Ascending aorta (tissue), 2 donors: ENCODE data around the gene CCDC136. TPM values are rescaled to one million over a fixed set of nuclear protein-coding genes. Genes with fewer than 3 reads are reported as not detected.

Source experiments
- DNase-seq, 2 donors: peaks; one replicate each; pipeline ENCODE4 v3.0.0-alpha.2; 2019; ENCODE audit warnings: low spot score in 2 of 2
- H3K27ac ChIP-seq, 2 donors: fragments of 200-600 bp; sonication (generic); one replicate each; pipeline ENCODE4 v1.5.1; 2016 to 2017; ENCODE audit warnings: mild to moderate bottlenecking in 1 of 2
- H3K27me3 ChIP-seq: fragments of 200-600 bp; sonication (generic); one replicate; pipeline ENCODE4 v1.5.1; 2017
- H3K36me3 ChIP-seq, 2 donors: fragments of 200-600 bp; sonication (generic); one replicate each; pipeline ENCODE4 v1.5.1; 2016
- H3K4me1 ChIP-seq, 2 donors: fragments of 200-600 bp; sonication (generic); one replicate each; pipeline ENCODE4 v1.5.1; 2016 to 2017; ENCODE audit warnings: mild to moderate bottlenecking in 1 of 2
- H3K4me3 ChIP-seq, 2 donors: fragments of 200-600 bp; sonication (generic); one replicate each; pipeline ENCODE4 v1.5.1; 2016 to 2017; ENCODE audit warnings: mild to moderate bottlenecking in 1 of 2
- H3K9me3 ChIP-seq, 2 donors: fragments of 200-600 bp; sonication (generic); one replicate each; pipeline ENCODE4 v1.5.1; 2016
- CTCF ChIP-seq, 3 experiments: fragments of 200-600 bp in 2 of 3; fragments of 450-650 bp in 1 of 3; sonication (generic) in 2 of 3; IDR thresholded peaks; one replicate each; pipeline ENCODE4 v1.5.1; 2016 to 2019; ENCODE audit warnings: antibody characterized with exemption in 3 of 3, mild to moderate bottlenecking in 1 of 3, moderate library complexity in 1 of 3
- intact Hi-C: fragments of 100-400 bp; cut with DNase I; formaldehyde crosslinking; loops from one replicate; pipeline ENCODE4 v1.15.1; 2023
- total RNA-seq: library from RNA; depleted of rRNA; stranded (reverse); fragments of >200 nt; gene quantifications from one replicate; pipeline ENCODE4 v1.1.0, GENCODE V29; 2016

CCDC136 gene
- total RNA-seq, 1 donor from 2014 or later = 0.64 TPM

- H3K4me3 ChIP-seq = no peak overlapping the region
- peak overlapping the region in 1 of 2 donors; percentile 14 for H3K27ac ChIP-seq
- no peaks in the 10 kb centered on the region for H3K27me3 ChIP-seq
- DNase-seq = no peak
- H3K4me1 ChIP-seq = peaks cover 6 to 15% of the 10 kb centered on the region in 2 donors
- intact Hi-C loops = loop anchor here (5.0 kb wide), 2 partner anchors 34 to 74 kb away; partner anchors contain the start of genes CCDC136 and FLNC
- no peaks in the 10 kb centered on the region for H3K9me3 ChIP-seq
- TF ChIP-seq CTCF (IDR thresholded peaks at IDR 0.05) = no peak
- peaks cover 47 to 68% of the 10 kb centered on the region in 2 donors for H3K36me3 ChIP-seq
These were observed 33.2 kb upstream of the CCDC136 start for GRCh38 chr7:128758553-128758952.

- no peak overlapping the region for H3K4me3 ChIP-seq
- no peak for DNase-seq
- TF ChIP-seq CTCF (IDR thresholded peaks at IDR 0.05) = no peak
- no peaks in the 10 kb centered on the region for H3K9me3 ChIP-seq
- H3K27ac ChIP-seq = no peak overlapping the region
- peaks cover 6 to 15% of the 10 kb centered on the region in 2 donors for H3K4me1 ChIP-seq
- H3K27me3 ChIP-seq = no peaks in the 10 kb centered on the region
- intact Hi-C loops = loop anchor here (5.0 kb wide), 2 partner anchors 33 to 73 kb away; partner anchors contain the start of genes CCDC136 and FLNC
- H3K36me3 ChIP-seq = peaks cover 41 to 67% of the 10 kb centered on the region in 2 donors
These were observed 32.5 kb upstream of the CCDC136 start for GRCh38 chr7:128759242-128759641.

- Histone ChIP-seq H3K4me1 (peaks cover 0 to 5% of the 10 kb centered on the region in 2 donors), H3K9me3 (no peaks in the 10 kb centered on the region), H3K27me3 (no peaks in the 10 kb centered on the region), H3K4me3 (no peak overlapping the region), H3K27ac (no peak overlapping the region), H3K36me3 (peaks cover 31 to 82% of the 10 kb centered on the region in 2 donors)
- no peak for TF ChIP-seq CTCF (IDR thresholded peaks at IDR 0.05)
- intact Hi-C loops = no loop called here
- DNase-seq = no peak
These were observed 28.2 kb upstream of the CCDC136 start for GRCh38 chr7:128763541-128763940.

GRCh38 chr7:128767475-128768110, 24.2 kb upstream of the CCDC136 start:
- TF ChIP-seq CTCF (IDR thresholded peaks at IDR 0.05) = no peak
- no peak for DNase-seq
- Histone ChIP-seq H3K36me3 (peaks cover 20 to 80% of the 10 kb centered on the region in 2 donors), H3K9me3 (no peaks in the 10 kb centered on the region), H3K27me3 (no peaks in the 10 kb centered on the region), H3K27ac (peak overlapping the region; percentile 43 to 60), H3K4me3 (no peak overlapping the region), H3K4me1 (peaks cover 0 to 5% of the 10 kb centered on the region in 2 donors)
- intact Hi-C loops = loop anchor here (1.0 kb wide), 1 partner anchor 10 kb away; no protein-coding TSS in a partner anchor

GRCh38 chr7:128770233-128770632, 21.5 kb upstream of the CCDC136 start:
- Histone ChIP-seq H3K27ac (no peak overlapping the region), H3K27me3 (no peaks in the 10 kb centered on the region), H3K4me1 (peaks cover 0 to 5% of the 10 kb centered on the region in 2 donors), H3K4me3 (no peak overlapping the region), H3K9me3 (no peaks in the 10 kb centered on the region), H3K36me3 (peaks cover 30 to 72% of the 10 kb centered on the region in 2 donors)
- TF ChIP-seq CTCF (IDR thresholded peaks at IDR 0.05) = no peak
- intact Hi-C loops = no loop called here
- no peak for DNase-seq
